Stimulated activated CD4-positive, alpha-beta T cell treated with anti-CD3 and anti-CD28 coated beads, Interleukin-1b, Interleukin-23, amount 100 ng/mL, for 4 hours (primary cell): Measurements from ENCODE around the gene HOXB6.
A peak's percentile ranks its signal among the peaks of the same experiment; 100 is the strongest.

ENCODE experiments used
- DNase-seq, 2 donors: peaks; one replicate each; pipeline ENCODE4 v3.0.0-alpha.2; 2020; ENCODE audit warnings: low read depth in 2 of 2

The HOXB6 gene

DNA sequence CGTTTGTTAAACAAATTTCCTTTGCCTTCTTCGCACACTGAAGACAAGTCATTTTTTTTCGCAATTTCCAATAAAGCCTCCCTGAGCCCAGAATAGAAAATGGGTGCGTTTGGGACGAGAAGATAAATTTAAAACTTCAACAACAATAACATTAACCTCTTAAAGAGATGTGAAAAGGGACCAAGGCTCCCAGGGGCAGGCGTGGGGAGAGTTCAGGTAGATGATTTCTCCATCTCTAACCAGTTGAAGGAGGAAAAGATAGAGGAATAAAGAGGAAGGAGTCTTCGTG lies 25.4 kb downstream of the HOXB6 start:
- DNase-seq, result no peak

- DNase-seq, result no peak
Observed at GRCh38 chr17:48578616-48579470, 25.9 kb downstream of the HOXB6 start.

- peak in 1 of 2 donors; percentile 49 for DNase-seq
Observed at GRCh38 chr17:48577946-48578615, 26.7 kb downstream of the HOXB6 start, which contains the start of gene HOXB4. Gene HOXB4 (minus strand): TSS chr17:48578350. CDS start chr17:48578319, 31 bp downstream.

DNA sequence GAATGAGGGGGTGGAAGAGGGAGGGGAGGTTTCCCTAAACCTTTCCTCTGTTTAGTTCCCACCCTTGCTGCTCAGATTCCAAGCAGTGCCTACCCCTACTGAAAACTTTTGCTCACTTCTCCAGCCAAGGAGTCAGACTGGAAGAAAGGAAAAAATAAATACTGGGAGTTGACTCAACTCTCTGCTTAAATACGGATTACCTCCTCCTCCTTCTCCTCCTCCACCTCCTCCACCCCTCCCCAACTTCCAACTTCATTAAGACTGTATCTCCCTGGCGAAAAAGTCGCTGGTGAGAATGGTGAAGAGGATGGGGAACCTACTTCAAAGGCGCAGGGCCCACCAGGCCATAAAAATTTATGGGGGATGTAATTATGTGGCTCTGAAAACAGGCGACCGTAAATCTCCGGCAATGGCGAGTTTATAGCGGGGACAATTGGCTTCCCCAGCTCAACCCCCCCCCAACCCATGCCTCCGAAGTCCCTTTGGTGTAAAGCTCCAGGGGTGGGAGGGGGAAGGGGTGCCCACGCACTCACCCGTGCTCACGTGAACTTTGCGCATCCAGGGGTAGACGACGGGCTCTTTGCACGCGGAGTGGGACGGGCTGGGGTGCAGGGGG lies 27.3 kb downstream of the HOXB6 start:
- no peak for DNase-seq

DNA sequence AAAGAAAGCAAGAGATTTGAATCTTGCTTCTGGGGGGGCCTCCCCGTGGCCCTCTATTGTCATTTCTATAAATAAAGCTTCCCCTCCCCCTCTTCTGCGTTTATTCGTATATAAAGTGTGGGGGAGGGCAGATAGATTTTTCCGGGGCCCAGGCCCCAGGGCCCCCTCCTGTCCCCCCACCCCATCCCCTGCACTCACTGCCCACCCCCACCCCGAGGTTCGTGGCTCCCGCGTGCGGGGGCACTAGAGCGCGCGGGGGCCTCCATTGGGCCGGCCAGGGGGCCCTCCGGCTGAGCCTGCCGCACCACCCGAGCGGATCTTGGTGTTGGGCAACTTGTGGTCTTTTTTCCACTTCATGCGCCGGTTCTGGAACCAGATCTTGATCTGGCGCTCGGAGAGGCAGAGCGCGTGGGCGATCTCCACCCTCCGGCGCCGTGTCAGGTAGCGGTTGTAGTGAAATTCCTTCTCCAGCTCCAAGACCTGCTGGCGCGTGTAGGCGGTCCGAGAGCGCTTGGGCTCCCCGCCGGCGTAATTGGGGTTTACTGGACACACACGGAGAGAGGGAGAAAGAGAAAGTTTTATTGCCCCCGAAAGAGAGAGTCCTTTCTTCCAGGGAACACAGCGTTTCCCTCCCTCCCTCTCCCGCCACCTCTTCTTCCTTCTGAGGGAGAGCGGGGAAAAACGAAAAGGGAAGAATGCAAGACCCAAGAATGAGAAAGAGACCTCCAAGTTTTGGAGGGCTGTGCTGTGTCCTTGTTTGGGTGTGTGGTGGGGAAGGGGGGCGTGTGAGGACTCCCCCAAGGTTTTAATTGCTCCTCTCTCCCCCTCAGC lies 28.1 kb downstream of the HOXB6 start:
- DNase-seq, result no peak

DNA sequence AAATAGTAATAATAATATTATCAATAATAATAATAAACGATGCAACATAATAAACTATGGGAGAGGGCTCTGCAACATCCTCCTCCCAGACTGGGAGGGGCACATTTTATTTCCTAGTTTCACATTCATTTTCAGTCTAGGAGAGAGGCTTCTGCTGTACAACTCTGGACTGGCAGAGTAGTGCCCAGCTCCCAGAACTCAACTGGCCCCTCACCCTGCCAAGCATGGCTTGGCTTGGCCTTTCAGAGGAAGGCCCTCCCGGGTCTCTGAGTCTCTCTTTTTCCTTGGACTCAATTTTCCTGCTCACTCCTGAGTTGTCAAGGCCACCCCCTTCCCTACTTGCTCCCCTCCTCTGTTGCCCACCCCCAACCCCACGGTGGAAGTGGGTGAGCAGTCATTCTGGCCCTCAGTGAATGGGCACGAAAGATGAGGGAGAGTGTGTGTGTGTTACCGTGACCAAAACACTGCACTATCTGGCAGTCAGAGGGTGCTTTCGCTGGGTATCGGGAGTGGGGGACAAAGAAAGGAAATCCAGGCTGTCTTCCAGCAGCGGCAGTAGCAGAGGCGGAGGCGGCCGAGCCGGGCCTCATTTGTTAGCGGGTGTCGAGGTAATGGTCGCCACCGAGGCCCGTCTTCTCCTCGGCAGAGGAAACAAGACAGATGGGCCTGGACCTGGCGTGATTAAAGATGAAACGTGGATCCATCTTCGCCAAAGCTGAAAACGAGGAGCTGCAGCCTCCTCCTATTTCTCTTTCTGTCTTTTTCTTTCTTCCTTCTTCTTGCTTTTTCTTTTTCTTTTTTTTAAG lies 28.9 kb downstream of the HOXB6 start:
- DNase-seq, result no peak

- DNase-seq, result no peak
Observed at GRCh38 chr17:48575066-48575582, 29.7 kb downstream of the HOXB6 start.

- DNase-seq, result no peak
Observed at GRCh38 chr17:48574505-48575065, 30.2 kb downstream of the HOXB6 start.

- DNase-seq, result no peak
Observed at GRCh38 chr17:48571826-48572417, 32.9 kb downstream of the HOXB6 start.

GRCh38 chr17:48571024-48571818 lies 33.6 kb downstream of the HOXB6 start:
- no peak for DNase-seq

- DNase-seq, result no peak
Observed at GRCh38 chr17:48570325-48571023, 34.3 kb downstream of the HOXB6 start.

GRCh38 chr17:48569674-48570324 lies 35.0 kb downstream of the HOXB6 start:
- no peak for DNase-seq

DNA sequence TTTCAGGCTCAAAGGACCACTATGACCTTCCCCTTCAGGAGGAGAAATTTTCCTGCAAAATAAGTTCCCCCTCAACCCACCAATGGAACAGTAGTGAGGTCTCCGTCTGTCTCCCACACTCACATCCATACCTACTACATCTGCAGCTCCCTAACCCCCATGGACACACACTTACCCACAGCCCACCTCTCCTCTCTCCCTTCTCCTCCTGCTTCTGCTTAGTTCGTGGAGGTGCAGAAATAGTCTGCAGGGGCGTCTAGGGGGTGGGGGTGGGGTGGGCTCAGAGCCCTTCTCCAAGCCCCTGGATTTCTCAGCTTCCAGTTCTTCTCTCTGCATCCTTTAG lies 35.6 kb downstream of the HOXB6 start:
- DNase-seq, result no peak

- DNase-seq, result no peak
Observed at GRCh38 chr17:48568499-48569239, 36.1 kb downstream of the HOXB6 start.

DNA sequence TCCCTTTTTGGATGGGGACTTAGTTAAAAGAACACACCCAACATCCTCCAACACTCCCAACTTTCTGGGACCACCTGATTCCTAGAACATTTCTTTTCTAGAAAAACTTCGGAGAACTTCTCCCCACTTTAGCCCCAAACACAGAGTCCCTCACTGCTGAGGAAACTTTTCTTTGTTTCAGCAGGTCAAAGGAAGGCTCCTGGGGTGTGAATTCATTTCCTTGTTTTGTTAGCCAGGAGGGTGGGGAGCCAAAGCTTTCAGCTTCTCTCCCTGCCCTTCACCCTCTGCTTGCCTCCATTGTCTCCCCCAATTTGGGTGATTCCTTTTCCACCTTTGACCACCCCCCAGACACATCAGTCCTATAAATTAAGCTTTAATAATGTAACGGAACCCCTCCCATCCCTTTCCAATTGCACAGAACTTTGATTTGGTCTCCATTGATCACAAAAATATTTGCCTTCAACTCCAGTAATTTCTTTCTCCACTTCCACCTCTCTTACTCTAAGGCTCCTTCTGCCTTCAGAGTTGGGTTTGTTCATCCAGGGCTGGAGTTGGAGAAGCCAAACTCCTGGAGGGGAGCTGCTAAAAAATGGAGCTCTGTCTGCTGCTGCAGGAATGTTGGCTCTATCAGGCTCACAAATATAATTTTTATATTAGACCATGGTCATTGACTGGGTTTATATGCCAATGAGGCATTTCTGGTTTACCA lies 37.0 kb downstream of the HOXB6 start:
- DNase-seq, result no peak

DNA sequence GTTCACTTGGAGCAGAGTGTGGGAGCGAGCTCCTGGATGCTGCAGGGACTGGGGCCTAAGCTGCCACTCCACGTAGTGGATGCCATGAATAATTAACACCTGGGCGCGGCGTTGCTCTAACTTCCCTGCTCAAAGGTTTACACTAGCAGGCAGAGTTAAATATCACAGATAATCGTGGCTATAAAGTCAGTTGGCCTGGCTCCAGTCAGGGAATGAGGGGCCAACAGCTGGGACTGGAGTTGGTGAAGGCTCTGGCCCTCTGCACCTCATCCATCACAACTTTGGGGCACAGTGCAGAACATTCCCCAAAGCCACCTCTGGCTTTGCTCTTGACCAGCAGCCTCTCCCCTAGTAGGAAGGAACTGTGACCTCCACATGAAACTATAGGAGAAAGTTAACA lies 37.6 kb downstream of the HOXB6 start:
- no peak for DNase-seq

- no peak for DNase-seq
Observed at GRCh38 chr17:48566717-48567116, 38.1 kb downstream of the HOXB6 start.
